Psoas muscle (tissue), 8 donors: Measurements from ENCODE around the gene ZNF564. TPM values are rescaled to one million over a fixed set of nuclear protein-coding genes. Genes with fewer than 3 reads are reported as not detected.
"Not testable (repeated sequence)": the region's sequence is repeated elsewhere in the genome, so short reads cannot be mapped to it uniquely, and the experiment has no call there.

ENCODE experiments used
- ATAC-seq, 4 donors: fragments of 200-7000 bp; cut with Tn5 transposase; one replicate each; pipeline ENCODE4 v1.9.1; 2020; ENCODE audit warnings: moderate library complexity in 3 of 4, mild to moderate bottlenecking in 2 of 4
- DNase-seq, 2 donors: peaks; one replicate each; pipeline ENCODE4 v3.0.0-alpha.2; 2020
- H3K27ac ChIP-seq: fragments of 200-600 bp; one replicate; pipeline ENCODE4 v1.8.0; 2022
- H3K27me3 ChIP-seq, 3 donors: fragments of 200-600 bp in 1 of 3; one replicate each; pipeline versions ENCODE4 v1.6.1 to v1.8.0; 2013 to 2022; ENCODE audit warnings: low read length in 2 of 3, mild to moderate bottlenecking in 2 of 3, moderate library complexity in 1 of 3; ENCODE audit not compliant: insufficient read depth in 3 of 3
- H3K36me3 ChIP-seq, 2 donors: fragments of 200-600 bp in 1 of 2; one replicate each; pipeline versions ENCODE4 v1.6.1 to v1.8.0; 2013 to 2022; ENCODE audit warnings: low read depth in 1 of 2, mild to moderate bottlenecking in 1 of 2, moderate library complexity in 1 of 2; ENCODE audit not compliant: insufficient read depth in 1 of 2
- H3K4me1 ChIP-seq: fragments of 200-600 bp; one replicate; pipeline ENCODE4 v1.8.0; 2022
- H3K4me3 ChIP-seq: fragments of 200-600 bp; one replicate; pipeline ENCODE4 v1.8.0; 2022; ENCODE audit warnings: mild to moderate bottlenecking
- H3K9me3 ChIP-seq: fragments of 200-600 bp; one replicate; pipeline ENCODE4 v1.8.0; 2022
- CTCF ChIP-seq: fragments of 200-600 bp; IDR thresholded peaks from one replicate; pipeline ENCODE4 v1.8.0; 2022; ENCODE audit warnings: antibody characterized with exemption
- WGBS, 3 donors: extraction: QIAGEN DNeasy Blood & Tissue Kit; methylation state at CpG; one replicate each; pipeline versions ENCODE4 v1.1.6 to v1.1.7; 2013; 5-methylcytosine and 5-hydroxymethylcytosine counted together
- intact Hi-C, 2 donors: fragments of 100-400 bp; cut with DNase I; formaldehyde crosslinking; loops; one replicate each; pipeline versions ENCODE4 v1.11.0 to v1.14.2; 2022
- polyA plus RNA-seq, 3 donors: library from polyadenylated mRNA; stranded (reverse); fragments of 200-250 nt; gene quantifications; one replicate each; pipeline ENCODE4 v1.2.3, GENCODE V29; 2013
- total RNA-seq, 4 donors: library from RNA; stranded (reverse); fragmentation: NEBNext Ultra II Directional in 2 of 4; extraction: Animal tissue kit (Norgen Biotek cat#: 25700) in 2 of 4; gene quantifications; one replicate each; pipeline versions ENCODE4 v1.2.1 to v1.2.4, GENCODE V29; 2021 to 2023
- donor health status: healthy with polysubstance abuse.
- donor health status: DM: no; HTN: no; CAD: no; lungs with moderate emphysema.
- donor health status: Bipolar disorder and iron deficiency.
- donor health status: healthy.
- donor health status: DM: yes; HTN: yes; CAD: no.
- donor health status: DM: no; HTN: no; CAD: no.
- donor health status: DM: no; HTN: no; CAD: no.
- donor health status: DM: yes; HTN: yes; CAD: no.

Gene ZNF564
- total and polyA plus RNA-seq, 7 donors: 3.2 to 6.2 (median 4.8) TPM

GRCh38 chr19:12495002-12495802 is 56.1 kb downstream of the ZNF564 start:
- H3K4me3 ChIP-seq: peak overlapping the region; percentile 73
- H3K4me1 ChIP-seq: peaks cover 5% of the 10 kb centered on the region
- ATAC-seq: peak; percentile 100
- intact Hi-C loops: loop anchor here (2.0 to 10.0 kb wide), 3 partner anchors 50 to 60 kb away; partner anchors contain the start of genes ZNF564 (in 2 of the 2) and ZNF443 (in 1 of the 2)
- peak; percentile 92 to 96 for DNase-seq
- peak overlapping the region; percentile 79 for H3K27ac ChIP-seq
- WGBS, 3 donors: 1 to 2% (median 1%) methylated on average over 43 to 51 of the region's 51 CpGs
- no peaks in the 10 kb centered on the region for H3K36me3 ChIP-seq
- H3K9me3 ChIP-seq: peaks cover 4% of the 10 kb centered on the region
- peak; percentile 39 for TF ChIP-seq CTCF
- H3K27me3 ChIP-seq: no peaks in the 10 kb centered on the region

GRCh38 chr19:12494260-12494860 is 56.9 kb downstream of the ZNF564 start:
- Histone ChIP-seq H3K4me1 (peaks cover 5% of the 10 kb centered on the region), H3K4me3 (peak overlapping the region; percentile 73), H3K27ac (peak overlapping the region; percentile 79), H3K27me3 (no peaks in the 10 kb centered on the region), H3K9me3 (peaks cover 4% of the 10 kb centered on the region), H3K36me3 (no peaks in the 10 kb centered on the region)
- WGBS, 3 donors: 94 to 99% (median 95%) methylated on average over 3 of the region's 3 CpGs
- DNase-seq (no peak), ATAC-seq (no peak)
- intact Hi-C loops: loop anchor here (2.0 to 10.0 kb wide), 3 partner anchors 50 to 60 kb away; partner anchors contain the start of genes ZNF564 (in 2 of the 2) and ZNF443 (in 1 of the 2)
- no peak for TF ChIP-seq CTCF

- not testable (repeated sequence) for H3K27ac ChIP-seq, H3K4me3 ChIP-seq, H3K9me3 ChIP-seq, H3K36me3 ChIP-seq, DNase-seq, H3K27me3 ChIP-seq, ATAC-seq
- WGBS, 3 donors: 74 to 92% (median 89%) methylated on average over 1 of the region's 1 CpG
- peaks cover 15% of the 10 kb centered on the region for H3K4me1 ChIP-seq
- intact Hi-C loops: loop anchor here in 1 of 2 donors (5.0 kb wide), 1 partner anchor 84 kb away; the partner anchor contains the start of gene ZNF799
Observed at GRCh38 chr19:12486265-12486783, 65.0 kb downstream of the ZNF564 start.

GRCh38 chr19:12485571-12485970 is 65.7 kb downstream of the ZNF564 start:
- Histone ChIP-seq H3K27ac (no peak overlapping the region), H3K27me3 (no peaks in the 10 kb centered on the region), H3K36me3 (no peaks in the 10 kb centered on the region), H3K4me1 (peaks cover 15% of the 10 kb centered on the region), H3K9me3 (no peaks in the 10 kb centered on the region), H3K4me3 (peak overlapping the region; percentile 85)
- intact Hi-C loops: loop anchor here in 1 of 2 donors (5.0 kb wide), 1 partner anchor 83 kb away; the partner anchor contains the start of gene ZNF799
- 59 to 78% (median 65%) methylated on average over 3 of the region's 3 CpGs for WGBS, 3 donors
- no peak for TF ChIP-seq CTCF
- DNase-seq (no peak), ATAC-seq (no peak)

- intact Hi-C loops: loop anchor here in 1 of 2 donors (5.0 kb wide), 1 partner anchor 83 kb away; the partner anchor contains the start of gene ZNF799
- no peak for TF ChIP-seq CTCF
- Histone ChIP-seq H3K4me3 (peak overlapping the region; percentile 85), H3K4me1 (peaks cover 15% of the 10 kb centered on the region), H3K27me3 (no peaks in the 10 kb centered on the region), H3K9me3 (no peaks in the 10 kb centered on the region), H3K27ac (peak overlapping the region; percentile 69), H3K36me3 (no peaks in the 10 kb centered on the region)
- ATAC-seq (peak; percentile 34 to 58 (median 40)), DNase-seq (no peak)
- 2 to 7% (median 2%) methylated on average over 11 of the region's 11 CpGs for WGBS, 3 donors
Observed at GRCh38 chr19:12485052-12485416, 66.2 kb downstream of the ZNF564 start.
